ENCODE results near the gene F2. TPM values are rescaled to one million over a fixed set of nuclear protein-coding genes. Genes with fewer than 3 reads are reported as not detected.
A peak's percentile ranks its signal among the peaks of the same experiment; 100 is the strongest.

F2 gene
- total and polyA plus RNA-seq, 4 donors, result 631 to 1,505 (median 1,232) TPM

- no peak overlapping the region for H3K4me3 ChIP-seq (ENCODE audit: low read depth in 1 of 3, low read length in 3 of 3)
- DNase-seq (ENCODE audit: low spot score), result no peak
- WGBS, result 91% methylated on average over 17 of the region's 17 CpGs
These were observed 9.1 kb downstream of the F2 start for GRCh38 chr11:46727952-46728658.

GRCh38 chr11:46728659-46729040 is 9.6 kb downstream of the F2 start:
- Histone ChIP-seq H3K4me3 (ENCODE audit: low read depth in 1 of 3, low read length in 3 of 3) (no peak overlapping the region), H3K36me3 (ENCODE audit: control insufficient read depth in 4 of 4, insufficient read depth in 3 of 4, low read depth in 1 of 4, low read length in 3 of 4) (peaks cover 14 to 63% (median 55%) of the 10 kb centered on the region in 4 donors), H3K4me1 (ENCODE audit: control insufficient read depth in 4 of 4, insufficient read depth in 4 of 4, low read length in 3 of 4) (peaks cover 2 to 43% (median 21%) of the 10 kb centered on the region in 4 donors), H3K9me3 (ENCODE audit: control insufficient read depth in 4 of 4, low read length in 3 of 4) (no peaks in the 10 kb centered on the region), H3K9ac (ENCODE audit: low read depth in 1 of 2, low read length in 2 of 2) (no peak overlapping the region), H3K27me3 (ENCODE audit: control insufficient read depth in 4 of 4, insufficient read depth in 4 of 4, low read length in 3 of 4) (no peaks in the 10 kb centered on the region), H3K27ac (ENCODE audit: low read depth in 1 of 2, low read length in 2 of 2) (no peak overlapping the region)
- TF ChIP-seq FOXA1 (IDR thresholded peaks at IDR 0.05) (no peak), MAX (IDR thresholded peaks at IDR 0.05) (no peak), YY1 (IDR thresholded peaks at IDR 0.05) (no peak), FOXA2 (IDR thresholded peaks at IDR 0.05) (no peak), CTCF (IDR thresholded peaks at IDR 0.05; ENCODE audit: low read depth, low read length, missing input control) (no peak), EGR1 (IDR thresholded peaks at IDR 0.05; ENCODE audit: low read depth in 2 of 2) (no peak), SP1 (IDR thresholded peaks at IDR 0.05) (no peak)
- no peak for DNase-seq (ENCODE audit: low spot score)
- 88% methylated on average over 9 of the region's 9 CpGs for WGBS

More at GRCh38 chr11:46727952-46728658, 9.1 kb downstream of the F2 start:
- H3K27ac ChIP-seq (ENCODE audit: low read depth in 1 of 2, low read length in 2 of 2), result no peak overlapping the region
- TF ChIP-seq HNF4G (IDR thresholded peaks at IDR 0.05), result no peak
- TF ChIP-seq MAX (IDR thresholded peaks at IDR 0.05), result no peak
- no peaks in the 10 kb centered on the region for H3K9me3 ChIP-seq (ENCODE audit: control insufficient read depth in 4 of 4, low read length in 3 of 4)
- H3K4me1 ChIP-seq (ENCODE audit: control insufficient read depth in 4 of 4, insufficient read depth in 4 of 4, low read length in 3 of 4), result peaks cover 5 to 47% (median 23%) of the 10 kb centered on the region in 4 donors
- H3K9ac ChIP-seq (ENCODE audit: low read depth in 1 of 2, low read length in 2 of 2), result no peak overlapping the region
- no peaks in the 10 kb centered on the region for H3K27me3 ChIP-seq (ENCODE audit: control insufficient read depth in 4 of 4, insufficient read depth in 4 of 4, low read length in 3 of 4)
- peaks cover 14 to 59% (median 52%) of the 10 kb centered on the region in 4 donors for H3K36me3 ChIP-seq (ENCODE audit: control insufficient read depth in 4 of 4, insufficient read depth in 3 of 4, low read depth in 1 of 4, low read length in 3 of 4)

- peaks cover 0 to 36% (median 18%) of the 10 kb centered on the region in 4 donors for H3K4me1 ChIP-seq (ENCODE audit: control insufficient read depth in 4 of 4, insufficient read depth in 4 of 4, low read length in 3 of 4)
- WGBS, result 83% methylated on average over 24 of the region's 24 CpGs
- peak overlapping the region in 1 of 2 donors; percentile 11 for H3K27ac ChIP-seq (ENCODE audit: low read depth in 1 of 2, low read length in 2 of 2)
- no peaks in the 10 kb centered on the region for H3K27me3 ChIP-seq (ENCODE audit: control insufficient read depth in 4 of 4, insufficient read depth in 4 of 4, low read length in 3 of 4)
- H3K36me3 ChIP-seq (ENCODE audit: control insufficient read depth in 4 of 4, insufficient read depth in 3 of 4, low read depth in 1 of 4, low read length in 3 of 4), result peaks cover 14 to 68% (median 53%) of the 10 kb centered on the region in 4 donors
- no peak overlapping the region for H3K9ac ChIP-seq (ENCODE audit: low read depth in 1 of 2, low read length in 2 of 2)
- no peak overlapping the region for H3K4me3 ChIP-seq (ENCODE audit: low read depth in 1 of 3, low read length in 3 of 3)
- no peak for DNase-seq (ENCODE audit: low spot score)
- H3K9me3 ChIP-seq (ENCODE audit: control insufficient read depth in 4 of 4, low read length in 3 of 4), result no peaks in the 10 kb centered on the region
- TF ChIP-seq GABPA (IDR thresholded peaks at IDR 0.05 in 1 of 2, conservative IDR thresholded peaks at IDR 0.05 in 1 of 2) (no peak), YY1 (IDR thresholded peaks at IDR 0.05) (no peak), RXRA (IDR thresholded peaks at IDR 0.05) (no peak), MAX (IDR thresholded peaks at IDR 0.05) (no peak), ZBTB33 (IDR thresholded peaks at IDR 0.05) (no peak)
These were observed 10.4 kb downstream of the F2 start for GRCh38 chr11:46729110-46730027.

Measured in liver (tissue), 9 donors.